ENCODE measurements around the gene GSK3A. TPM values are rescaled to one million over a fixed set of nuclear protein-coding genes. Genes with fewer than 3 reads are reported as not detected.

Gene GSK3A
- total and polyA plus RNA-seq, 9 of the 15 experiments (the other 6 are each of a cell fraction or from before 2014, with no cell fraction given), result 0.62 to 90.7 (median 33.3) TPM

- TF ChIP-seq SNIP1 (IDR thresholded peaks at IDR 0.05; ENCODE audit: low read depth), result no peak
- TF ChIP-seq SIX5 (IDR thresholded peaks at IDR 0.05; ENCODE audit: borderline replicate concordance in 1 of 2, insufficient read depth in 1 of 2, low read depth in 1 of 2, low read length in 2 of 2), result no peak
- peak; percentile 95 for TF ChIP-seq CREM (IDR thresholded peaks at IDR 0.05; ENCODE audit: low read depth)
- TF ChIP-seq ZBED1 (IDR thresholded peaks at IDR 0.05), result peak; percentile 69; the same call in 1 of the 2 replicates
- TF ChIP-seq, protein P1, sequence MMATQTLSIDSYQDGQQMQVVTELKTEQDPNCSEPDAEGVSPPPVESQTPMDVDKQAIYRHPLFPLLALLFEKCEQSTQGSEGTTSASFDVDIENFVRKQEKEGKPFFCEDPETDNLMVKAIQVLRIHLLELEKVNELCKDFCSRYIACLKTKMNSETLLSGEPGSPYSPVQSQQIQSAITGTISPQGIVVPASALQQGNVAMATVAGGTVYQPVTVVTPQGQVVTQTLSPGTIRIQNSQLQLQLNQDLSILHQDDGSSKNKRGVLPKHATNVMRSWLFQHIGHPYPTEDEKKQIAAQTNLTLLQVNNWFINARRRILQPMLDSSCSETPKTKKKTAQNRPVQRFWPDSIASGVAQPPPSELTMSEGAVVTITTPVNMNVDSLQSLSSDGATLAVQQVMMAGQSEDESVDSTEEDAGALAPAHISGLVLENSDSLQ (IDR thresholded peaks at IDR 0.05), result no peak
- TF ChIP-seq PPARD (CRISPR knock-in tag; IDR thresholded peaks at IDR 0.05), result no peak
- TF ChIP-seq ZBTB7A (IDR thresholded peaks at IDR 0.05; ENCODE audit: borderline replicate concordance, control insufficient read depth, low read depth, low read length), result peak; percentile 82
- peak in 1 of 2 experiments; percentile 71; a peak in 1 of 4 replicates for TF ChIP-seq KDM4B (IDR thresholded peaks at IDR 0.05; ENCODE audit: borderline replicate concordance in 2 of 2, low read depth in 1 of 2)
- no peak for TF ChIP-seq SPI1 (IDR thresholded peaks at IDR 0.05; ENCODE audit: borderline replicate concordance, low read depth, low read length)
- TF ChIP-seq MIER1 (IDR thresholded peaks at IDR 0.05; ENCODE audit: low read depth), result no peak
- no peak for TF ChIP-seq RBM17 (IDR thresholded peaks at IDR 0.05; ENCODE audit: borderline replicate concordance, low read depth, low read length)
- TF ChIP-seq SUPT5H (IDR thresholded peaks at IDR 0.05), result no peak
- no peak for TF ChIP-seq BACH1 (tag; IDR thresholded peaks at IDR 0.05)
- TF ChIP-seq OTX1 (CRISPR knock-in tag; IDR thresholded peaks at IDR 0.05), result no peak
- no peak for TF ChIP-seq NFATC3 (IDR thresholded peaks at IDR 0.05)
- 0 out of 2 replicates have a peak, but pooled peaks have one; percentile 39 for TF ChIP-seq ARID4B (CRISPR knock-in tag; IDR thresholded peaks at IDR 0.05)
- TF ChIP-seq, protein P2, sequence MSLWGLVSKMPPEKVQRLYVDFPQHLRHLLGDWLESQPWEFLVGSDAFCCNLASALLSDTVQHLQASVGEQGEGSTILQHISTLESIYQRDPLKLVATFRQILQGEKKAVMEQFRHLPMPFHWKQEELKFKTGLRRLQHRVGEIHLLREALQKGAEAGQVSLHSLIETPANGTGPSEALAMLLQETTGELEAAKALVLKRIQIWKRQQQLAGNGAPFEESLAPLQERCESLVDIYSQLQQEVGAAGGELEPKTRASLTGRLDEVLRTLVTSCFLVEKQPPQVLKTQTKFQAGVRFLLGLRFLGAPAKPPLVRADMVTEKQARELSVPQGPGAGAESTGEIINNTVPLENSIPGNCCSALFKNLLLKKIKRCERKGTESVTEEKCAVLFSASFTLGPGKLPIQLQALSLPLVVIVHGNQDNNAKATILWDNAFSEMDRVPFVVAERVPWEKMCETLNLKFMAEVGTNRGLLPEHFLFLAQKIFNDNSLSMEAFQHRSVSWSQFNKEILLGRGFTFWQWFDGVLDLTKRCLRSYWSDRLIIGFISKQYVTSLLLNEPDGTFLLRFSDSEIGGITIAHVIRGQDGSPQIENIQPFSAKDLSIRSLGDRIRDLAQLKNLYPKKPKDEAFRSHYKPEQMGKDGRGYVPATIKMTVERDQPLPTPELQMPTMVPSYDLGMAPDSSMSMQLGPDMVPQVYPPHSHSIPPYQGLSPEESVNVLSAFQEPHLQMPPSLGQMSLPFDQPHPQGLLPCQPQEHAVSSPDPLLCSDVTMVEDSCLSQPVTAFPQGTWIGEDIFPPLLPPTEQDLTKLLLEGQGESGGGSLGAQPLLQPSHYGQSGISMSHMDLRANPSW (CRISPR knock-in tag; IDR thresholded peaks at IDR 0.05), result no peak
- TF ChIP-seq NCOA4 (IDR thresholded peaks at IDR 0.05; ENCODE audit: partially characterized antibody), result no peak
- TF ChIP-seq HMG20B (CRISPR knock-in tag; IDR thresholded peaks at IDR 0.05), result no peak
- TF ChIP-seq ZNF41 (CRISPR knock-in tag; conservative IDR thresholded peaks at IDR 0.05), result no peak
- TF ChIP-seq ATF7 (IDR thresholded peaks at IDR 0.05), result peak; percentile 85
These were observed 12.7 kb upstream of the GSK3A start, which contains the start of gene ERF (continued) for GRCh38 chr19:42254850-42255765.
